AG04450 (cell line): ENCODE results near the gene CDYL2. TPM values are rescaled to one million over a fixed set of nuclear protein-coding genes. Genes with fewer than 3 reads are reported as not detected.
"Not testable (repeated sequence)": the region's sequence is repeated elsewhere in the genome, so short reads cannot be mapped to it uniquely, and the experiment has no call there.

ENCODE experiments used
- CTCF ChIA-PET: fragments of 300-600, 350-600 bp; formaldehyde crosslinking; extraction: SDS; loops from one replicate; lab custom pipeline; 2022; ENCODE audit warnings: antibody characterized with exemption, inconsistent platforms; lab: Charles Lee
- POLR2A ChIA-PET: fragments of 350-600 bp; formaldehyde crosslinking; extraction: SDS; loops from one replicate; lab custom pipeline; 2021; ENCODE audit warnings: antibody characterized with exemption, inconsistent platforms; lab: Yijun Ruan, JAX
- DNase-seq: peaks from one replicate; pipeline ENCODE4 v3.0.0-alpha.2; 2011; ENCODE audit warnings: low read depth, low spot score
- H3K27ac ChIP-seq: one replicate; pipeline ENCODE4 v1.5.1; 2012; ENCODE audit warnings: low read depth, low read length, control low read depth
- H3K27me3 ChIP-seq: one replicate; pipeline ENCODE4 v1.6.0; 2012; ENCODE audit warnings: low read length; ENCODE audit not compliant: control insufficient read depth, insufficient read depth
- H3K4me3 ChIP-seq: 2 replicates; pipeline ENCODE4 v1.5.1; 2011; ENCODE audit warnings: mild to moderate bottlenecking, low read depth, low read length, control low read depth
- H3K9me3 ChIP-seq: 2 replicates; pipeline ENCODE4 v1.5.1; 2012; ENCODE audit warnings: low read length; ENCODE audit not compliant: control insufficient read depth, insufficient read depth
- polyA plus RNA-seq: library from polyadenylated mRNA; depleted of rRNA; stranded (reverse); fragments of >200 nt; gene quantifications from 2 replicates; pipeline ENCODE4 v1.2.3, GENCODE V29; 2011
- TF ChIP-seq, protein P1 (sequence below): IDR thresholded peaks from 2 replicates; pipeline ENCODE4 v1.5.1; 2011; ENCODE audit warnings: low read depth, low read length, control low read depth, inconsistent platforms

The CDYL2 gene
- polyA plus RNA-seq, 1 experiment, result 2.3 TPM

DNA sequence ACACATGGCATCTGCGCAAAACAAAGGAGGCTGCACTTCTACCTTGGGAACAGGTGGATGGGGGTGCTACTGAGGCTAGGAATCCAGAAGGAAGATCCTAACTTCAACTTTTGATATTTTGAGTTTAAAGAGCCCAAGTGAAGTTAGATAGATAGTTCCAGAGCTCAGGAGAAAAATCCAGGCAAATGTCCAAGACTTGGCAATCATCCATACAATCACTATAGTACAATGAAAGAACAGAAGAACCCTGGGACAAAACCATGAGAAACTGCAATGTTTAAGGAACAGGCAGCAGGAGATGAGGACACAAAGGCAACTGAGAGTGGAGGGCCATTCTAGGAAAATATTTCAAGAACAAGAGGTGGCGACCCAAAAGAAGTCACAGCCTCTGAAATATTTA, 12.4 kb downstream of the CDYL2 start:
- TF ChIP-seq, protein P1, sequence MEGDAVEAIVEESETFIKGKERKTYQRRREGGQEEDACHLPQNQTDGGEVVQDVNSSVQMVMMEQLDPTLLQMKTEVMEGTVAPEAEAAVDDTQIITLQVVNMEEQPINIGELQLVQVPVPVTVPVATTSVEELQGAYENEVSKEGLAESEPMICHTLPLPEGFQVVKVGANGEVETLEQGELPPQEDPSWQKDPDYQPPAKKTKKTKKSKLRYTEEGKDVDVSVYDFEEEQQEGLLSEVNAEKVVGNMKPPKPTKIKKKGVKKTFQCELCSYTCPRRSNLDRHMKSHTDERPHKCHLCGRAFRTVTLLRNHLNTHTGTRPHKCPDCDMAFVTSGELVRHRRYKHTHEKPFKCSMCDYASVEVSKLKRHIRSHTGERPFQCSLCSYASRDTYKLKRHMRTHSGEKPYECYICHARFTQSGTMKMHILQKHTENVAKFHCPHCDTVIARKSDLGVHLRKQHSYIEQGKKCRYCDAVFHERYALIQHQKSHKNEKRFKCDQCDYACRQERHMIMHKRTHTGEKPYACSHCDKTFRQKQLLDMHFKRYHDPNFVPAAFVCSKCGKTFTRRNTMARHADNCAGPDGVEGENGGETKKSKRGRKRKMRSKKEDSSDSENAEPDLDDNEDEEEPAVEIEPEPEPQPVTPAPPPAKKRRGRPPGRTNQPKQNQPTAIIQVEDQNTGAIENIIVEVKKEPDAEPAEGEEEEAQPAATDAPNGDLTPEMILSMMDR, result no peak
- ChIA-PET CTCF (no interaction called here), POLR2A (no interaction called here)
- Histone ChIP-seq H3K4me3 (no peak overlapping the region), H3K9me3 (no peaks in the 10 kb centered on the region), H3K27me3 (no peaks in the 10 kb centered on the region), H3K27ac (no peak overlapping the region)
- no peak for DNase-seq

DNA sequence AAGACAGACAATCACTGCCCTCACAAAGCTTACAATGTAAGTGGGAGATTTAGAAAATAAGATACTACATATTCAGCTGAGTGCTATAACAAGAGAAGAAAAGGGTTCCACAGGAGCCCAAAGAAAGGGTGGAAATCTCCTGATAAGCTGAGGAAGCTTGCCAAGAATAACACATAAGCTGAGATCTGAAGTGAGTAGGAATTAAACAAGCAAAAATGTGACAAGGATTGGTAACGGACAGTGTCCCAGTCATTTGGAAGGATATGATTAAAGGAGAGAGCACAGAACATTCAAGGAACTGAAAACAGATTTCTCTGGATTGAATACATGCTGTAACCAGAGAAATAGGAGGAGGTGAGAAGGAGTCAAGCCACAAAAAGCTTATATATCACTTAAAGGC, 13.0 kb downstream of the CDYL2 start:
- Histone ChIP-seq H3K27ac (no peak overlapping the region), H3K9me3 (no peaks in the 10 kb centered on the region), H3K27me3 (no peaks in the 10 kb centered on the region), H3K4me3 (no peak overlapping the region)
- POLR2A ChIA-PET, result no interaction called here
- no peak for DNase-seq
- TF ChIP-seq, protein P1, result no peak
- CTCF ChIA-PET, result no interaction called here

DNA sequence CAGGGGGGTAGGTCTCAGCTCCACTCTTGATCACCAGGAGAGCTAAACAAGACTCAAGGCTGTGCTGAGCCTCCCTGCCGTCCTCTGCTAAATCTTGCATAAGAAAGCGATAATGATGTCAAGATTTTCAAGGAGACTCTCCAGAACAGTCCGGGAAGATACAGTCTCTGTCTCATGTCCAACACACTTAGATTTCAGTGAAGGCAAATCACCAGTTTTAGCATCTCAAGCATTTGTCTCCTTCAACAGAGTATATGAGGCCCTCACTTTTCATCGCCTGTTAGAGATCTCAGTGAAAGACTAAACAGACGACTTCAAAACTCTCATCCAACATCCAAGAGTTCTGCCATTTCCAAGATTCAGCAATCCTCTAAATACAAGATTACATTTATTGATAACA, 13.6 kb downstream of the CDYL2 start:
- Histone ChIP-seq H3K27ac (no peak overlapping the region), H3K4me3 (no peak overlapping the region), H3K9me3 (no peaks in the 10 kb centered on the region), H3K27me3 (no peaks in the 10 kb centered on the region)
- POLR2A ChIA-PET, result no interaction called here
- CTCF ChIA-PET, result interaction anchor here (1.2 kb wide), 1 partner anchor 264 kb away, joined by 3 read pairs; no protein-coding TSS in a partner anchor
- TF ChIP-seq, protein P1, result no peak
- DNase-seq, result no peak

DNA sequence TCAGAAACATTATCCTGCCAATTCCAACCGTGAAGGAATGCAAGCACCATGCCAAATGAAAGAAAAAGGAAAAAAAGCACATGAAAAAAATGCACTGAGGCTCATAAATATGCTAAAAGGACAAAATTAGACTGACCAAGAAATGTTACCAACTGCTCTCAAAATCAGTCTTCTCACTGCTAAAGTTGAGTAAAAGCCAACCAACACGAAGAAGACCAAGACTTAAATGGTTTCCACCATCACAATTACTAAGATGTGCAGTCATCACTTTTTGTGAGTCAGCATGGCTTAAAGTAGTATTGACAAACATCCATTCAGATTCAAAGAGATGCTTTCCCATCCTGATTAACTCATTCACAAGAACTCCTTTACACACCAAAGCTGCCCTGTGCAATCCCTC, 16.4 kb downstream of the CDYL2 start:
- DNase-seq, result no peak
- POLR2A ChIA-PET, result no interaction called here
- Histone ChIP-seq H3K9me3 (no peaks in the 10 kb centered on the region), H3K27me3 (no peaks in the 10 kb centered on the region), H3K4me3 (no peak overlapping the region), H3K27ac (no peak overlapping the region)
- TF ChIP-seq, protein P1, result no peak
- CTCF ChIA-PET, result no interaction called here

DNA sequence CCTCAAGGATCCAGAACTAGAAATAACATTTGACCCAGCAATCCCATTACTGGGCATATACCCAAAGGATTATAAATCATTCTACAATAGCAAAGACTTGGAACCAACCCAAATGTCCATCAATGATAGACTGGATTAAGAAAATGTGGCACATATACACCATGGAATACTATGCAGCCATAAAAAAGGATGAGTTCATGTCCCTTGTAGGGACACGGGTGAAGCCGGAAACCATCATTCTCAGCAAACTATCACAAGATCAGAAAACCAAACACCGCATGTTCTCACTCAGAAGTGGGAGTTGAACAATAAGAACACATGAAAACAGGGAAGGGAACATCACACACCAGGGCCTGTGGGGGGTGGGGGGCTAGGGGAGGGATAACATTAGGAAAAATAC, 17.8 kb downstream of the CDYL2 start:
- H3K27me3 ChIP-seq, DNase-seq, POLR2A ChIA-PET, H3K27ac ChIP-seq, CTCF ChIA-PET, H3K9me3 ChIP-seq, H3K4me3 ChIP-seq: not testable (repeated sequence)

DNA sequence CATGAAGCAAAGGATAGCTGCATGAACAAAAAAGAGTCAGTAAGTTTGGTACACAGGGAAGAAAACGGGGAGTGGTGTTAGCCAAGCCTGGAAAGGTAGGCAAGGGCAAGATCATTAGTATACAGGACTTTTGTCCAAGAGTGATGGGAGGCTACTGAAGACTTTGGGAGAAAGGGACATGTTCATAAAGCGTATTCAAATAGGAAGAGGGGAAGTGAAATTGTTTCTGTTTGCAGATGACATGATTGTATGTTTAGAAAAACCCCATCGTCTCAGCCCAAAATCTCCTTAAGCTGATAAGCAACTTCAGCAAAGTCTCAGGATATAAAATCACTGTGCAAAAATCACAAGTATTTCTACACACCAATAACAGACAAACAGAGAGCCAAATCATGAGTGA, 19.4 kb downstream of the CDYL2 start:
- TF ChIP-seq, protein P1, result no peak
- POLR2A ChIA-PET, result no interaction called here
- DNase-seq, result no peak
- H3K27me3 ChIP-seq, result no peaks in the 10 kb centered on the region
- no peaks in the 10 kb centered on the region for H3K9me3 ChIP-seq
- H3K4me3 ChIP-seq, result no peak overlapping the region
- no peak overlapping the region for H3K27ac ChIP-seq
- CTCF ChIA-PET, result no interaction called here
